Measurements from ENCODE around the gene ZNF215. TPM values are rescaled to one million over a fixed set of nuclear protein-coding genes. Genes with fewer than 3 reads are reported as not detected.

The ZNF215 gene
- total and polyA plus RNA-seq, 2 donors (not counting 3 experiments of a cell fraction or from before 2014, with no cell fraction given): 1.2 to 2.9 TPM

- H3K9me3 ChIP-seq (replicated peaks; ENCODE audit: control insufficient read depth, insufficient read depth, low read length): no peaks in the 10 kb centered on the region
- H2AFZ ChIP-seq (ENCODE audit: low read depth, low read length): peak overlapping the region; percentile 100
- H4K20me1 ChIP-seq (replicated peaks; ENCODE audit: control insufficient read depth, extremely low read depth, insufficient read depth, low read length): no peaks in the 10 kb centered on the region
- dilution Hi-C loops (cut with MboI; ENCODE audit: extremely low pct_ligation_motif_present, low sequenced_read_pairs): no loop called here
- H3K27ac ChIP-seq (ENCODE audit: insufficient read depth, low read depth, low read length): no peak overlapping the region
- no TSS peak for BruUV-seq (replicated peaks)
- POLR2A ChIA-PET: no interaction called here
- no peak overlapping the region for H3K9ac ChIP-seq (replicated peaks; ENCODE audit: extremely low read depth, insufficient read depth, low read length)
- TF ChIP-seq MAX (IDR thresholded peaks at IDR 0.05; ENCODE audit: insufficient read depth, insufficient read length) (no peak), POLR2A (IDR thresholded peaks at IDR 0.05; ENCODE audit: low read depth, low read length) (no peak)
- no peaks in the 10 kb centered on the region for H3K27me3 ChIP-seq (ENCODE audit: control insufficient read depth in 2 of 2, insufficient read depth in 2 of 2, low read length in 2 of 2)
- CTCF ChIA-PET: interaction anchor here (1.0 to 2.0 kb wide), 7 partner anchors 14 to 353 kb away, joined by 3 to 5 read pairs (median 4); no protein-coding TSS in a partner anchor
- DNase-seq (ENCODE audit: low read depth, low spot score): peak; percentile 26
- no peak for FAIRE-seq
- intact Hi-C loops (cut with micrococcal nuclease): loop anchor here (1.0 to 5.0 kb wide), 3 partner anchors 67 to 133 kb away; partner anchors contain the start of genes NLRP14 and ZNF214
- peaks cover 13% of the 10 kb centered on the region for H3K4me1 ChIP-seq (ENCODE audit: control insufficient read depth, extremely low read depth, insufficient read depth, low read length)
- H3K9me1 ChIP-seq (replicated peaks; ENCODE audit: control insufficient read depth, extremely low read depth, insufficient read depth, low read length): no peaks in the 10 kb centered on the region
- H3K4me2 ChIP-seq (ENCODE audit: insufficient read depth, low read length): peak overlapping the region; percentile 96
- H3K79me2 ChIP-seq (ENCODE audit: control insufficient read depth, insufficient read depth, low read length): peaks cover 5% of the 10 kb centered on the region
- H3K36me3 ChIP-seq (ENCODE audit: control insufficient read depth in 2 of 2, extremely low read depth in 1 of 2, insufficient read depth in 2 of 2, low read length in 2 of 2): no peaks in the 10 kb centered on the region
- peak overlapping the region in 2 of 3 experiments; percentile 43 to 88 for H3K4me3 ChIP-seq (replicated peaks in 1 of 3; ENCODE audit: insufficient read depth in 1 of 3, low read depth in 1 of 3, low read length in 3 of 3)
Observed at GRCh38 chr11:6925636-6926207, 504 bp upstream of the ZNF215 start.

GRCh38 chr11:6927030-6927617, 898 bp downstream of the ZNF215 start:
- peaks cover 2% of the 10 kb centered on the region for H3K9me1 ChIP-seq (replicated peaks; ENCODE audit: control insufficient read depth, extremely low read depth, insufficient read depth, low read length)
- dilution Hi-C loops (cut with MboI; ENCODE audit: extremely low pct_ligation_motif_present, low sequenced_read_pairs): no loop called here
- H3K4me3 ChIP-seq (replicated peaks in 1 of 3; ENCODE audit: insufficient read depth in 1 of 3, low read depth in 1 of 3, low read length in 3 of 3): peak overlapping the region; percentile 43 to 94 (median 88)
- H3K4me2 ChIP-seq (ENCODE audit: insufficient read depth, low read length): peak overlapping the region; percentile 96
- DNase-seq (ENCODE audit: low read depth, low spot score) (peak; percentile 3), FAIRE-seq (no peak)
- TF ChIP-seq CTCF (IDR thresholded peaks at IDR 0.05; ENCODE audit: extremely low read depth in 1 of 2, insufficient read depth in 1 of 2, low read depth in 1 of 2, low read length in 2 of 2): no peak
- TF ChIP-seq POLR2AphosphoS5 (IDR thresholded peaks at IDR 0.05; ENCODE audit: insufficient read depth, low read depth, low read length): no peak
- no peak for TF ChIP-seq MAX (IDR thresholded peaks at IDR 0.05; ENCODE audit: insufficient read depth, insufficient read length)
- no peak for TF ChIP-seq FOS (IDR thresholded peaks at IDR 0.05; ENCODE audit: borderline replicate concordance, insufficient read depth, low read length)
- no peak for TF ChIP-seq MYC (IDR thresholded peaks at IDR 0.05; ENCODE audit: low read depth, low read length)
- TF ChIP-seq GATA2 (IDR thresholded peaks at IDR 0.05; ENCODE audit: insufficient read depth, insufficient read length, low read depth, low read length): no peak
- TF ChIP-seq JUN (IDR thresholded peaks at IDR 0.05; ENCODE audit: borderline replicate concordance, insufficient read depth, insufficient read length, low read depth): no peak
- TF ChIP-seq EZH2 (IDR thresholded peaks at IDR 0.05; ENCODE audit: borderline replicate concordance, low read depth, low read length, severe bottlenecking): no peak
- TF ChIP-seq POLR2A (IDR thresholded peaks at IDR 0.05; ENCODE audit: low read depth, low read length): no peak
- no peaks in the 10 kb centered on the region for H3K27me3 ChIP-seq (ENCODE audit: control insufficient read depth in 2 of 2, insufficient read depth in 2 of 2, low read length in 2 of 2)
- ChIA-PET CTCF (interaction anchor here (0.9 to 2.0 kb wide), 5 partner anchors 10 to 548 kb away, joined by 3 to 5 read pairs (median 5); no protein-coding TSS in a partner anchor), POLR2A (no interaction called here)
- TSS peak; percentile 10 for BruUV-seq (replicated peaks)
- no peaks in the 10 kb centered on the region for H4K20me1 ChIP-seq (replicated peaks; ENCODE audit: control insufficient read depth, extremely low read depth, insufficient read depth, low read length)
- peaks cover 5% of the 10 kb centered on the region for H3K79me2 ChIP-seq (ENCODE audit: control insufficient read depth, insufficient read depth, low read length)
- H3K4me1 ChIP-seq (ENCODE audit: control insufficient read depth, extremely low read depth, insufficient read depth, low read length): peaks cover 13% of the 10 kb centered on the region
- intact Hi-C loops (cut with micrococcal nuclease): loop anchor here (2.0 to 5.0 kb wide), 2 partner anchors 65 to 94 kb away; partner anchors contain the start of genes NLRP14 and ZNF214
- H3K27ac ChIP-seq (ENCODE audit: insufficient read depth, low read depth, low read length): peak overlapping the region; percentile 57
- peak overlapping the region; percentile 69 for H3K9ac ChIP-seq (replicated peaks; ENCODE audit: extremely low read depth, insufficient read depth, low read length)
- H3K36me3 ChIP-seq (ENCODE audit: control insufficient read depth in 2 of 2, extremely low read depth in 1 of 2, insufficient read depth in 2 of 2, low read length in 2 of 2): no peaks in the 10 kb centered on the region
- peak overlapping the region; percentile 100 for H2AFZ ChIP-seq (ENCODE audit: low read depth, low read length)
- no peaks in the 10 kb centered on the region for H3K9me3 ChIP-seq (replicated peaks; ENCODE audit: control insufficient read depth, insufficient read depth, low read length)
